Glomerular visceral epithelial cell (primary cell): ENCODE results near the gene PLIN1.
"Not testable (repeated sequence)": the region's sequence is repeated elsewhere in the genome, so short reads cannot be mapped to it uniquely, and the experiment has no call there.

Experiments used
- DNase-seq: peaks from one replicate; pipeline ENCODE4 v3.0.0-alpha.2; 2016; ENCODE audit errors: extremely low spot score

The PLIN1 gene

GRCh38 chr15:89679212-89679611 lies at the start of gene PLIN1:
Gene PLIN1 (minus strand): TSS chr15:89679367. CDS start chr15:89677489, 1,878 bp downstream.
- no peak for DNase-seq

GRCh38 chr15:89728254-89728653 lies 49.1 kb upstream of the PLIN1 start:
- no peak for DNase-seq

GRCh38 chr15:89725064-89725463 lies 45.9 kb upstream of the PLIN1 start:
- DNase-seq: no peak

- no peak for DNase-seq
These were observed 45.5 kb upstream of the PLIN1 start for GRCh38 chr15:89724621-89725020.

- DNase-seq: no peak
These were observed 43.9 kb upstream of the PLIN1 start for GRCh38 chr15:89723031-89723430.

GRCh38 chr15:89714775-89715174 lies 35.6 kb upstream of the PLIN1 start:
- DNase-seq: no peak

- DNase-seq: no peak
These were observed 28.4 kb upstream of the PLIN1 start for GRCh38 chr15:89707577-89707976.

GRCh38 chr15:89704411-89704810 lies 25.2 kb upstream of the PLIN1 start:
- no peak for DNase-seq

GRCh38 chr15:89695198-89695597 lies 16.0 kb upstream of the PLIN1 start:
- no peak for DNase-seq

GRCh38 chr15:89693696-89694095 lies 14.5 kb upstream of the PLIN1 start:
- DNase-seq: no peak

GRCh38 chr15:89693091-89693490 lies 13.9 kb upstream of the PLIN1 start:
- no peak for DNase-seq

GRCh38 chr15:89690276-89691218 lies 11.4 kb upstream of the PLIN1 start, which contains the start of the genes PEX11A and WDR93:
Gene PEX11A (minus strand): TSS chr15:89690754. CDS start chr15:89690632, 122 bp downstream.
Gene WDR93 (plus strand): TSS chr15:89690811. CDS start chr15:89701747, 10,936 bp downstream.
- peak; percentile 75 for DNase-seq

- DNase-seq: not testable (repeated sequence)
These were observed 10.7 kb upstream of the PLIN1 start for GRCh38 chr15:89689930-89690275.

GRCh38 chr15:89686522-89686921 lies 7.4 kb upstream of the PLIN1 start:
- no peak for DNase-seq

- DNase-seq: no peak
These were observed 6.8 kb upstream of the PLIN1 start for GRCh38 chr15:89685995-89686394.

GRCh38 chr15:89681146-89681545 lies 2.0 kb upstream of the PLIN1 start:
- DNase-seq: no peak

GRCh38 chr15:89680282-89680873 lies 1.2 kb upstream of the PLIN1 start:
- no peak for DNase-seq

- DNase-seq: no peak
These were observed 1.8 kb downstream of the PLIN1 start for GRCh38 chr15:89677381-89677780.

GRCh38 chr15:89675606-89676005 lies 3.6 kb downstream of the PLIN1 start:
- DNase-seq: no peak

- DNase-seq: no peak
These were observed 4.6 kb downstream of the PLIN1 start for GRCh38 chr15:89674526-89674925.

GRCh38 chr15:89673165-89673512 lies 6.0 kb downstream of the PLIN1 start:
- no peak for DNase-seq

GRCh38 chr15:89672221-89673164 lies 6.7 kb downstream of the PLIN1 start:
- DNase-seq: no peak
